ENCODE data around the gene ADARB2. TPM values are rescaled to one million over a fixed set of nuclear protein-coding genes. Genes with fewer than 3 reads are reported as not detected.

Gene ADARB2
- total and polyA plus RNA-seq, 2 experiments from 2014 or later: 2.0 to 5.0 TPM

DNA sequence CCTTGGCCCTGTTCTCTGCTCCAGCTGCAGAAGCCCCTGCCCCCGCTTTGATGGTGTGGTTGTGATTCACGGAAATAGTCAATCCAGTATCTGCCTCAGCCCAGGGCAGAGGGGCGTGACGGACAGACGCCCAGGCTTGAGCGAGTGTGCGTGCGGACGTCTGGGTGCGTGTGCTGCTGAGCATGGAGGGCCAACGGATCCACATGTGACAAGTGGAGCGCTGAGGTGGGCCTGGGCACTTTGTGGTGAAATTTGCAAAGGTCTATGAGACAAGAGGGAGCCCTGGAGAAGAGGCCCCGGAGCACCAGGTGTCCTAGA, 586.7 kb downstream of the ADARB2 start:
- peaks cover 10% of the 10 kb centered on the region for H3K27me3 Mint-ChIP-seq (ENCODE audit: insufficient read depth, low read depth, poor library complexity)
- no peak for DNase-seq (ENCODE audit: low spot score)

More for the DNA sequence above, 586.7 kb downstream of the ADARB2 start:
- Histone ChIP-seq H3K27ac (ENCODE audit: low read depth) (no peak overlapping the region), H3K9me2 (ENCODE audit: insufficient read depth) (no peaks in the 10 kb centered on the region), H3F3A (replicated peaks; ENCODE audit: low read depth) (no peaks in the 10 kb centered on the region), H3K36me3 (ENCODE audit: insufficient read depth) (no peaks in the 10 kb centered on the region), H3K27me3 (ENCODE audit: insufficient read depth) (no peaks in the 10 kb centered on the region), H3K4me2 (no peak overlapping the region), H2AFZ (no peak overlapping the region), H4K20me1 (replicated peaks; ENCODE audit: insufficient read depth) (no peaks in the 10 kb centered on the region), H3K79me2 (replicated peaks; ENCODE audit: insufficient read depth) (no peaks in the 10 kb centered on the region), H3K4me1 (ENCODE audit: insufficient read depth) (no peaks in the 10 kb centered on the region), H3K4me3 (no peak overlapping the region)
- ATAC-seq: no peak
- H3K9me3 Mint-ChIP-seq: peaks cover 16% of the 10 kb centered on the region
- H3K36me3 Mint-ChIP-seq (ENCODE audit: low read depth): peaks cover 4% of the 10 kb centered on the region; the same call in 1 of the 3 replicates
- no peak overlapping the region for H3K27ac Mint-ChIP-seq
- peaks cover 7% of the 10 kb centered on the region; the same call in 2 of the 3 replicates for H3K4me1 Mint-ChIP-seq
- no peak overlapping the region for H3K4me3 Mint-ChIP-seq
- TF ChIP-seq CREB1 (CRISPR knock-in tag; IDR thresholded peaks at IDR 0.05; ENCODE audit: low read depth): no peak
- TF ChIP-seq, protein P1, sequence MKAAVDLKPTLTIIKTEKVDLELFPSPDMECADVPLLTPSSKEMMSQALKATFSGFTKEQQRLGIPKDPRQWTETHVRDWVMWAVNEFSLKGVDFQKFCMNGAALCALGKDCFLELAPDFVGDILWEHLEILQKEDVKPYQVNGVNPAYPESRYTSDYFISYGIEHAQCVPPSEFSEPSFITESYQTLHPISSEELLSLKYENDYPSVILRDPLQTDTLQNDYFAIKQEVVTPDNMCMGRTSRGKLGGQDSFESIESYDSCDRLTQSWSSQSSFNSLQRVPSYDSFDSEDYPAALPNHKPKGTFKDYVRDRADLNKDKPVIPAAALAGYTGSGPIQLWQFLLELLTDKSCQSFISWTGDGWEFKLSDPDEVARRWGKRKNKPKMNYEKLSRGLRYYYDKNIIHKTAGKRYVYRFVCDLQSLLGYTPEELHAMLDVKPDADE (IDR thresholded peaks at IDR 0.05): no peak
- no peak for TF ChIP-seq NANOG (IDR thresholded peaks at IDR 0.05; ENCODE audit: borderline replicate concordance)
- TF ChIP-seq, protein P2, sequence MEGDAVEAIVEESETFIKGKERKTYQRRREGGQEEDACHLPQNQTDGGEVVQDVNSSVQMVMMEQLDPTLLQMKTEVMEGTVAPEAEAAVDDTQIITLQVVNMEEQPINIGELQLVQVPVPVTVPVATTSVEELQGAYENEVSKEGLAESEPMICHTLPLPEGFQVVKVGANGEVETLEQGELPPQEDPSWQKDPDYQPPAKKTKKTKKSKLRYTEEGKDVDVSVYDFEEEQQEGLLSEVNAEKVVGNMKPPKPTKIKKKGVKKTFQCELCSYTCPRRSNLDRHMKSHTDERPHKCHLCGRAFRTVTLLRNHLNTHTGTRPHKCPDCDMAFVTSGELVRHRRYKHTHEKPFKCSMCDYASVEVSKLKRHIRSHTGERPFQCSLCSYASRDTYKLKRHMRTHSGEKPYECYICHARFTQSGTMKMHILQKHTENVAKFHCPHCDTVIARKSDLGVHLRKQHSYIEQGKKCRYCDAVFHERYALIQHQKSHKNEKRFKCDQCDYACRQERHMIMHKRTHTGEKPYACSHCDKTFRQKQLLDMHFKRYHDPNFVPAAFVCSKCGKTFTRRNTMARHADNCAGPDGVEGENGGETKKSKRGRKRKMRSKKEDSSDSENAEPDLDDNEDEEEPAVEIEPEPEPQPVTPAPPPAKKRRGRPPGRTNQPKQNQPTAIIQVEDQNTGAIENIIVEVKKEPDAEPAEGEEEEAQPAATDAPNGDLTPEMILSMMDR (conservative IDR thresholded peaks at IDR 0.05; ENCODE audit: low read depth in 2 of 2): no peak
- no peak for TF ChIP-seq EZH2phosphoT487 (IDR thresholded peaks at IDR 0.05; ENCODE audit: unreplicated experiment)
- no peak for TF ChIP-seq REST (IDR thresholded peaks at IDR 0.05; ENCODE audit: unreplicated experiment)
- TF ChIP-seq ZNF331 (CRISPR knock-in tag; IDR thresholded peaks at IDR 0.05; ENCODE audit: low read depth): no peak
- TF ChIP-seq ZNF114 (CRISPR knock-in tag; IDR thresholded peaks at IDR 0.05): no peak
- TF ChIP-seq STAT1 (IDR thresholded peaks at IDR 0.05; ENCODE audit: unreplicated experiment): no peak
- TF ChIP-seq POLR2AphosphoS5 (IDR thresholded peaks at IDR 0.05; ENCODE audit: low read depth): no peak
- TF ChIP-seq EZH2 (IDR thresholded peaks at IDR 0.05; ENCODE audit: low read depth, unreplicated experiment): no peak
- TF ChIP-seq ZNF462 (CRISPR knock-in tag; IDR thresholded peaks at IDR 0.05): no peak
